Effector memory CD8-positive, alpha-beta T cell (primary cell): ENCODE data around the gene NEDD4.
"Not testable (repeated sequence)": the region's sequence is repeated elsewhere in the genome, so short reads cannot be mapped to it uniquely, and the experiment has no call there.

ENCODE experiments used
- ATAC-seq: fragments of 150-1000 bp; cut with Tn5 transposase; replicated peaks from 2 replicates; pipeline ENCODE4 v1.10.0; 2021; ENCODE audit warnings: mild to moderate bottlenecking, moderate library complexity
- DNase-seq, 3 experiments: peaks; one replicate each; pipeline ENCODE4 v3.0.0; 2021
- H3K27ac Mint-ChIP-seq, 2 donors: one replicate each; pipeline ENCODE4 v1.8.0; 2022; ENCODE audit warnings: mild to moderate bottlenecking in 2 of 2, mixed read lengths in 2 of 2, moderate library complexity in 2 of 2
- H3K27me3 Mint-ChIP-seq, 2 donors: one replicate each; pipeline ENCODE4 v1.8.0; 2022; ENCODE audit warnings: mixed read lengths in 2 of 2
- H3K36me3 Mint-ChIP-seq: one replicate; pipeline ENCODE4 v1.8.0; 2022; ENCODE audit warnings: mild to moderate bottlenecking, moderate library complexity, mixed read lengths; ENCODE audit not compliant: insufficient read depth
- H3K4me1 Mint-ChIP-seq, 2 donors: one replicate each; pipeline ENCODE4 v1.8.0; 2022; ENCODE audit warnings: low read depth in 2 of 2, mixed read lengths in 2 of 2
- H3K4me3 Mint-ChIP-seq, 2 donors: one replicate each; pipeline ENCODE4 v1.8.0; 2022; ENCODE audit warnings: mild to moderate bottlenecking in 2 of 2, mixed read lengths in 2 of 2, moderate library complexity in 2 of 2
- H3K9me3 Mint-ChIP-seq, 2 donors: one replicate each; pipeline ENCODE4 v1.8.0; 2022; ENCODE audit warnings: mixed read lengths in 2 of 2

Gene NEDD4

GRCh38 chr15:55891196-55891595, 102.2 kb downstream of the NEDD4 start:
- Mint-ChIP-seq H3K27ac (no peak overlapping the region), H3K4me3 (no peak overlapping the region), H3K36me3 (no peaks in the 10 kb centered on the region), H3K4me1 (no peaks in the 10 kb centered on the region), H3K27me3 (no peaks in the 10 kb centered on the region), H3K9me3 (no peaks in the 10 kb centered on the region)
- no peak for ATAC-seq
- no peak for DNase-seq

GRCh38 chr15:55884223-55884622, 109.2 kb downstream of the NEDD4 start:
- Mint-ChIP-seq H3K4me3 (no peak overlapping the region), H3K9me3 (no peaks in the 10 kb centered on the region), H3K36me3 (no peaks in the 10 kb centered on the region), H3K27ac (no peak overlapping the region), H3K4me1 (no peaks in the 10 kb centered on the region), H3K27me3 (no peaks in the 10 kb centered on the region)
- ATAC-seq (no peak), DNase-seq (no peak)

- H3K27ac Mint-ChIP-seq, result no peak overlapping the region
- H3K4me1 Mint-ChIP-seq, result no peaks in the 10 kb centered on the region
- DNase-seq (no peak), ATAC-seq (no peak)
- H3K36me3 Mint-ChIP-seq, result no peaks in the 10 kb centered on the region
- H3K4me3 Mint-ChIP-seq, result no peak overlapping the region
- H3K9me3 Mint-ChIP-seq, result no peaks in the 10 kb centered on the region
- H3K27me3 Mint-ChIP-seq, result no peaks in the 10 kb centered on the region
These were observed 114.2 kb downstream of the NEDD4 start for GRCh38 chr15:55879181-55879580.

GRCh38 chr15:55873024-55873720, 120.2 kb downstream of the NEDD4 start:
- no peak for ATAC-seq
- no peak overlapping the region for H3K27ac Mint-ChIP-seq

GRCh38 chr15:55872471-55872870, 120.9 kb downstream of the NEDD4 start:
- H3K27ac Mint-ChIP-seq, result no peak overlapping the region
- H3K4me3 Mint-ChIP-seq, result no peak overlapping the region
- H3K27me3 Mint-ChIP-seq, result no peaks in the 10 kb centered on the region
- H3K36me3 Mint-ChIP-seq, result no peaks in the 10 kb centered on the region
- ATAC-seq (no peak), DNase-seq (no peak)
- H3K4me1 Mint-ChIP-seq, result no peaks in the 10 kb centered on the region
- H3K9me3 Mint-ChIP-seq, result no peaks in the 10 kb centered on the region

More at GRCh38 chr15:55873024-55873720, 120.2 kb downstream of the NEDD4 start:
- no peaks in the 10 kb centered on the region for H3K36me3 Mint-ChIP-seq
- H3K27me3 Mint-ChIP-seq, result no peaks in the 10 kb centered on the region
- no peaks in the 10 kb centered on the region for H3K9me3 Mint-ChIP-seq
- DNase-seq, result no peak
- H3K4me1 Mint-ChIP-seq, result no peaks in the 10 kb centered on the region
- no peak overlapping the region for H3K4me3 Mint-ChIP-seq

- no peaks in the 10 kb centered on the region for H3K4me1 Mint-ChIP-seq
- H3K36me3 Mint-ChIP-seq, result no peaks in the 10 kb centered on the region
- H3K4me3 Mint-ChIP-seq, result no peak overlapping the region
- H3K27ac Mint-ChIP-seq, result no peak overlapping the region
- ATAC-seq (no peak), DNase-seq (no peak)
- H3K27me3 Mint-ChIP-seq, result no peaks in the 10 kb centered on the region
- H3K9me3 Mint-ChIP-seq, result no peaks in the 10 kb centered on the region
These were observed 123.8 kb downstream of the NEDD4 start for GRCh38 chr15:55869660-55870059.

GRCh38 chr15:55868707-55869106, 124.7 kb downstream of the NEDD4 start:
- no peaks in the 10 kb centered on the region for H3K27me3 Mint-ChIP-seq
- no peaks in the 10 kb centered on the region for H3K36me3 Mint-ChIP-seq
- H3K27ac Mint-ChIP-seq, result no peak overlapping the region
- H3K9me3 Mint-ChIP-seq, result no peaks in the 10 kb centered on the region
- ATAC-seq (no peak), DNase-seq (no peak)
- H3K4me1 Mint-ChIP-seq, result no peaks in the 10 kb centered on the region
- no peak overlapping the region for H3K4me3 Mint-ChIP-seq

GRCh38 chr15:55868291-55868690, 125.1 kb downstream of the NEDD4 start:
- H3K27me3 Mint-ChIP-seq, H3K4me3 Mint-ChIP-seq, ATAC-seq, H3K4me1 Mint-ChIP-seq, H3K9me3 Mint-ChIP-seq, H3K36me3 Mint-ChIP-seq, DNase-seq, H3K27ac Mint-ChIP-seq: not testable (repeated sequence)

- Mint-ChIP-seq H3K9me3 (no peaks in the 10 kb centered on the region), H3K27ac (no peak overlapping the region), H3K4me3 (no peak overlapping the region), H3K36me3 (no peaks in the 10 kb centered on the region), H3K27me3 (no peaks in the 10 kb centered on the region), H3K4me1 (no peaks in the 10 kb centered on the region)
- DNase-seq, result no peak
- ATAC-seq, result no peak
These were observed 129.5 kb downstream of the NEDD4 start for GRCh38 chr15:55863911-55864310.

GRCh38 chr15:55861115-55861514, 132.3 kb downstream of the NEDD4 start:
- H3K27ac Mint-ChIP-seq, result no peak overlapping the region
- H3K4me1 Mint-ChIP-seq, result no peaks in the 10 kb centered on the region
- no peaks in the 10 kb centered on the region for H3K27me3 Mint-ChIP-seq
- DNase-seq, result no peak
- no peaks in the 10 kb centered on the region for H3K36me3 Mint-ChIP-seq
- no peaks in the 10 kb centered on the region for H3K9me3 Mint-ChIP-seq
- no peak overlapping the region for H3K4me3 Mint-ChIP-seq
- no peak for ATAC-seq

GRCh38 chr15:55860468-55860867, 132.9 kb downstream of the NEDD4 start:
- no peaks in the 10 kb centered on the region for H3K36me3 Mint-ChIP-seq
- no peak overlapping the region for H3K4me3 Mint-ChIP-seq
- DNase-seq, result no peak
- no peak for ATAC-seq
- H3K27me3 Mint-ChIP-seq, result no peaks in the 10 kb centered on the region
- H3K9me3 Mint-ChIP-seq, result no peaks in the 10 kb centered on the region
- H3K27ac Mint-ChIP-seq, result no peak overlapping the region
- no peaks in the 10 kb centered on the region for H3K4me1 Mint-ChIP-seq

GRCh38 chr15:55859681-55860080, 133.7 kb downstream of the NEDD4 start:
- no peak for ATAC-seq
- Mint-ChIP-seq H3K4me1 (no peaks in the 10 kb centered on the region), H3K27me3 (no peaks in the 10 kb centered on the region), H3K27ac (no peak overlapping the region), H3K9me3 (no peaks in the 10 kb centered on the region), H3K4me3 (no peak overlapping the region), H3K36me3 (no peaks in the 10 kb centered on the region)
- DNase-seq, result no peak

GRCh38 chr15:55858661-55859060, 134.8 kb downstream of the NEDD4 start:
- no peaks in the 10 kb centered on the region for H3K9me3 Mint-ChIP-seq
- ATAC-seq (no peak), DNase-seq (no peak)
- H3K27me3 Mint-ChIP-seq, result no peaks in the 10 kb centered on the region
- no peak overlapping the region for H3K4me3 Mint-ChIP-seq
- no peak overlapping the region for H3K27ac Mint-ChIP-seq
- H3K36me3 Mint-ChIP-seq, result peaks cover 2% of the 10 kb centered on the region
- no peaks in the 10 kb centered on the region for H3K4me1 Mint-ChIP-seq

GRCh38 chr15:55856506-55857164, 136.8 kb downstream of the NEDD4 start:
- H3K4me3 Mint-ChIP-seq, result no peak overlapping the region
- peaks cover 4% of the 10 kb centered on the region for H3K36me3 Mint-ChIP-seq
- no peaks in the 10 kb centered on the region for H3K9me3 Mint-ChIP-seq
- no peaks in the 10 kb centered on the region for H3K27me3 Mint-ChIP-seq
- ATAC-seq (no peak), DNase-seq (no peak)
- no peak overlapping the region for H3K27ac Mint-ChIP-seq
- no peaks in the 10 kb centered on the region for H3K4me1 Mint-ChIP-seq
